ENCODE results near the gene RBMX.

Gene RBMX

GRCh38 chrX:136828830-136829229 lies 51.7 kb downstream of the RBMX start:
- DNase-seq = no peak

GRCh38 chrX:136827026-136827425 lies 53.5 kb downstream of the RBMX start:
- DNase-seq = no peak

- DNase-seq = no peak
Observed at GRCh38 chrX:136825771-136826170, 54.8 kb downstream of the RBMX start.
